Suprapubic skin (tissue), 4 donors: ENCODE data around the gene HYAL3. TPM values are rescaled to one million over a fixed set of nuclear protein-coding genes. Genes with fewer than 3 reads are reported as not detected.

Experiments used
- DNase-seq, 2 donors: peaks; one replicate each; pipeline ENCODE4 v3.0.0-alpha.2; 2019; ENCODE audit warnings: low spot score in 2 of 2
- H3K27ac ChIP-seq: fragments of 200-600 bp; sonication (generic); one replicate; pipeline ENCODE4 v1.5.1; 2019
- H3K27me3 ChIP-seq: fragments of 200-600 bp; sonication (generic); one replicate; pipeline ENCODE4 v1.5.1; 2019
- H3K36me3 ChIP-seq: fragments of 200-600 bp; sonication (generic); one replicate; pipeline ENCODE4 v1.5.1; 2019
- H3K4me1 ChIP-seq: fragments of 200-600 bp; sonication (generic); one replicate; pipeline ENCODE4 v1.5.1; 2019
- H3K4me3 ChIP-seq: fragments of 200-600 bp; sonication (generic); one replicate; pipeline ENCODE4 v1.5.1; 2019; ENCODE audit warnings: mild to moderate bottlenecking
- H3K9me3 ChIP-seq: fragments of 200-600 bp; sonication (generic); one replicate; pipeline ENCODE4 v1.5.1; 2019
- EP300 ChIP-seq: sonication (generic); formaldehyde crosslinking; IDR thresholded peaks from one replicate; pipeline ENCODE4 v1.6.1; 2017; ENCODE audit warnings: antibody characterized with exemption
- POLR2A ChIP-seq, 2 donors: fragments of 450-650 bp; IDR thresholded peaks; one replicate each; pipeline ENCODE4 v1.6.1; 2017; ENCODE audit warnings: antibody characterized with exemption in 2 of 2, mild to moderate bottlenecking in 2 of 2, moderate library complexity in 2 of 2
- POLR2AphosphoS5 ChIP-seq, 3 donors: sonication (generic); formaldehyde crosslinking; IDR thresholded peaks; one replicate each; pipeline ENCODE4 v1.6.1; 2017; ENCODE audit warnings: antibody characterized with exemption in 3 of 3
- WGBS: methylation state at CpG from one replicate; pipeline ENCODE4 v1.1.5; 2018; 5-methylcytosine and 5-hydroxymethylcytosine counted together
- total RNA-seq, 4 donors: library from RNA; depleted of rRNA; stranded (reverse); fragments of >200 nt; gene quantifications; one replicate each; pipeline ENCODE4 v1.1.0, GENCODE V29; 2016
- TF ChIP-seq, protein P1 (sequence below), 2 donors: fragments of 200-600 bp in 1 of 2; fragments of 450-650 bp in 1 of 2; sonication (generic) in 1 of 2; IDR thresholded peaks; one replicate each; pipeline ENCODE4 v1.5.1; 2016 to 2019; ENCODE audit warnings: antibody characterized with exemption in 2 of 2, mild to moderate bottlenecking in 1 of 2, moderate library complexity in 1 of 2

Gene HYAL3
- total RNA-seq, 4 donors from 2014 or later = 2.5 to 7.8 (median 6.1) TPM

- TF ChIP-seq POLR2A (IDR thresholded peaks at IDR 0.05) (no peak), POLR2AphosphoS5 (IDR thresholded peaks at IDR 0.05) (no peak), EP300 (no peak)
- TF ChIP-seq, protein P1, sequence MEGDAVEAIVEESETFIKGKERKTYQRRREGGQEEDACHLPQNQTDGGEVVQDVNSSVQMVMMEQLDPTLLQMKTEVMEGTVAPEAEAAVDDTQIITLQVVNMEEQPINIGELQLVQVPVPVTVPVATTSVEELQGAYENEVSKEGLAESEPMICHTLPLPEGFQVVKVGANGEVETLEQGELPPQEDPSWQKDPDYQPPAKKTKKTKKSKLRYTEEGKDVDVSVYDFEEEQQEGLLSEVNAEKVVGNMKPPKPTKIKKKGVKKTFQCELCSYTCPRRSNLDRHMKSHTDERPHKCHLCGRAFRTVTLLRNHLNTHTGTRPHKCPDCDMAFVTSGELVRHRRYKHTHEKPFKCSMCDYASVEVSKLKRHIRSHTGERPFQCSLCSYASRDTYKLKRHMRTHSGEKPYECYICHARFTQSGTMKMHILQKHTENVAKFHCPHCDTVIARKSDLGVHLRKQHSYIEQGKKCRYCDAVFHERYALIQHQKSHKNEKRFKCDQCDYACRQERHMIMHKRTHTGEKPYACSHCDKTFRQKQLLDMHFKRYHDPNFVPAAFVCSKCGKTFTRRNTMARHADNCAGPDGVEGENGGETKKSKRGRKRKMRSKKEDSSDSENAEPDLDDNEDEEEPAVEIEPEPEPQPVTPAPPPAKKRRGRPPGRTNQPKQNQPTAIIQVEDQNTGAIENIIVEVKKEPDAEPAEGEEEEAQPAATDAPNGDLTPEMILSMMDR (IDR thresholded peaks at IDR 0.05) = no peak
- no peak for DNase-seq
- Histone ChIP-seq H3K27me3 (no peaks in the 10 kb centered on the region), H3K36me3 (no peaks in the 10 kb centered on the region), H3K4me3 (peak overlapping the region; percentile 73), H3K9me3 (no peaks in the 10 kb centered on the region), H3K4me1 (peaks cover 70% of the 10 kb centered on the region), H3K27ac (peak overlapping the region; percentile 94)
- 12% methylated on average over 9 of the region's 9 CpGs for WGBS
These were observed 40.9 kb upstream of the HYAL3 start for GRCh38 chr3:50340147-50340447.

DNA sequence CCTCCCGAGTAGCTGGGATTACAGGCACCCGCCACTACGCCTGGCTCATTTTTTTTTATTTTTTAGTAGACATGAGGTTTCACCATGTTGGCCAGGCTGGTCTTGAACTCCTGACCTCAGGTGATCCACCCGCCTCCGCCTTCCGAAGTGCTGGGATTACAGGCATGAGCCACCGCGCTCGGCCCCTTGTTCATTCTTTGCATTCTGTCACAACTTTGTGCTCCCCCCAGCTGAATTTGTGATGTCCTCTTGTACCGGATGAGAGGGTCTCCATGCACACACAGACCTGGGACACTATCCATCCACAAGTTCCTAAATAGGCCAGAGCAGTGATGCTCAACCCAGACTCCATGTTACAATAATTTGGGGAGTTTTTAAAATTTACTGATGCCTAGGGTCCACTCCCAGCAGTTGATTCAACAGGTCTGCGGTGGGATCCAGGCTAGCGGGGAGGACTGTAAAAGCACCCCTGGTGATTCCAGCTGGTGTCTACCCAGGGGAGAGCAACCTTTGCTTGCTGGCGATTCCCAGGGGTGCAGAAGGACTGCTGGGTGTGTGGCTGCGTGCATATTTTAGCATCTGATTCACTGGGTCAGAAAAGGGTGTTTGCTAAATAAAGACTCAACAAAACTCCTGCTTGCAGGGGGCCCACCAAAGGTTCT, 40.4 kb upstream of the HYAL3 start:
- WGBS = 75% methylated on average over 14 of the region's 14 CpGs
- no peaks in the 10 kb centered on the region for H3K9me3 ChIP-seq
- DNase-seq = no peak
- no peaks in the 10 kb centered on the region for H3K36me3 ChIP-seq
- H3K4me1 ChIP-seq = peaks cover 71% of the 10 kb centered on the region
- peak overlapping the region; percentile 73 for H3K4me3 ChIP-seq
- no peaks in the 10 kb centered on the region for H3K27me3 ChIP-seq
- TF ChIP-seq, protein P1 (IDR thresholded peaks at IDR 0.05) = no peak
- H3K27ac ChIP-seq = peak overlapping the region; percentile 94

DNA sequence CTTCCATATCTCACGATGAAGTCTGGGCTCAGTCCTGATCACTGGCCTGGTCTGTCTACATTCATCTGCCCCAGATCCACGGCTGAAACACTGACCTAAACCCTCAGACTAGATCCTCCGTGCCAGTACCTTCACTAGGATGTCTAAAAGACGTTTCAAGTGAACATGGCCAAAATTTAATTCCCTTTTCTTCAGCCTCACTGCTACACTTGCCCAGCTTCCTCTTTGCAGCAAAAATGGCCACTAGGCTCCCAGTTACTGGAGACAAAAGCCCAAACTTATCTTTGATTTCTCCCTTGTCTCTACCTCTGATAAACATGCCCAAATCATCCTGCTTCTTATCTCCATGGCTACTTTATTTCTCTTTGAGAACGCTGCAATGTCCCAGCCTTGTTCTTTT, 39.8 kb upstream of the HYAL3 start:
- no peak for TF ChIP-seq EP300
- TF ChIP-seq, protein P1 (IDR thresholded peaks at IDR 0.05) = no peak
- TF ChIP-seq POLR2A (IDR thresholded peaks at IDR 0.05) = no peak
- no peak for TF ChIP-seq POLR2AphosphoS5 (IDR thresholded peaks at IDR 0.05)
- H3K4me1 ChIP-seq = peaks cover 78% of the 10 kb centered on the region
- no peaks in the 10 kb centered on the region for H3K9me3 ChIP-seq
- peak overlapping the region; percentile 73 for H3K4me3 ChIP-seq
- 70% methylated on average over 5 of the region's 5 CpGs for WGBS
- peak overlapping the region; percentile 94 for H3K27ac ChIP-seq
- no peaks in the 10 kb centered on the region for H3K27me3 ChIP-seq
- DNase-seq = no peak
- H3K36me3 ChIP-seq = no peaks in the 10 kb centered on the region

DNA sequence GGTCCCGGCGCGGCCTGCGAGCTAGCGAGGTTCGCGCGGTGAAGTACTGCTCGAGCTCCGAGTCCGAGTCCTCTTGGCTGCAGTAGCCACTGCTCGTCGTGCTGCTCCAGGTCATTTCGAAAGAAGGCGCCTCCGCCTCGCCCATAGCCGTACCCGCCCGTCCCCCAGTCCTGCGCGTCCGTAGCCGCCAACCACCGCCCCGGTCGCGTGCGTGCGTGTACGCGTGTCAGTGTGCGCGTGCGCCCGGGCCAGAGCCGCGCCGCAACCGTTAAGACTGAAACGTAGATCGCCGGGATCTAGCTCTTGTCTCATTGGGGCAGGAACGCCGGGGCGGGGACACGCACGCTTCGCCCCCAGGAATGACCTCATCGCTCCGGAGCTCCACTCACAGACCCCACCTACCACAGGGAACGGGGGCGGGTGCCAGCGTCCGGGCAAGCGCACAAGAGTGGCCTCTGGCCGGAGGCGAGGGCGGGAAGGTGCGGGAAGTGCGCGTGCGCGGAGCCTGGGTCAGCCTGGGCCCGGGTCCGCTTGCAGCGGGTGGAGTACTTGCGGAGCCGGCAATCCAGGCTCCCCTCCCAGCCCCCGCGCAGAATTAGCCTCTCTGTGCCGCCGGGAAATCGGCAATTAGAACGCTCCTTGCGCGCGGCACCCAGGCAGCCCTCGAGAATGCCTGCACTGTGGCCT, 38.1 kb upstream of the HYAL3 start:
- Histone ChIP-seq H3K4me1 (peaks cover 90% of the 10 kb centered on the region), H3K4me3 (peak overlapping the region; percentile 73), H3K36me3 (peaks cover 2% of the 10 kb centered on the region), H3K27ac (peak overlapping the region; percentile 94), H3K9me3 (no peaks in the 10 kb centered on the region), H3K27me3 (no peaks in the 10 kb centered on the region)
- WGBS = no CpG with 5 or more reads among the region's 79 CpGs
- peak; percentile 100 for DNase-seq
- peak; percentile 45 to 90 (median 49) for TF ChIP-seq POLR2AphosphoS5 (IDR thresholded peaks at IDR 0.05)
- TF ChIP-seq POLR2A (IDR thresholded peaks at IDR 0.05) = peak in 1 of 2 donors; percentile 49
- no peak for TF ChIP-seq EP300
- TF ChIP-seq, protein P1 (IDR thresholded peaks at IDR 0.05) = no peak

DNA sequence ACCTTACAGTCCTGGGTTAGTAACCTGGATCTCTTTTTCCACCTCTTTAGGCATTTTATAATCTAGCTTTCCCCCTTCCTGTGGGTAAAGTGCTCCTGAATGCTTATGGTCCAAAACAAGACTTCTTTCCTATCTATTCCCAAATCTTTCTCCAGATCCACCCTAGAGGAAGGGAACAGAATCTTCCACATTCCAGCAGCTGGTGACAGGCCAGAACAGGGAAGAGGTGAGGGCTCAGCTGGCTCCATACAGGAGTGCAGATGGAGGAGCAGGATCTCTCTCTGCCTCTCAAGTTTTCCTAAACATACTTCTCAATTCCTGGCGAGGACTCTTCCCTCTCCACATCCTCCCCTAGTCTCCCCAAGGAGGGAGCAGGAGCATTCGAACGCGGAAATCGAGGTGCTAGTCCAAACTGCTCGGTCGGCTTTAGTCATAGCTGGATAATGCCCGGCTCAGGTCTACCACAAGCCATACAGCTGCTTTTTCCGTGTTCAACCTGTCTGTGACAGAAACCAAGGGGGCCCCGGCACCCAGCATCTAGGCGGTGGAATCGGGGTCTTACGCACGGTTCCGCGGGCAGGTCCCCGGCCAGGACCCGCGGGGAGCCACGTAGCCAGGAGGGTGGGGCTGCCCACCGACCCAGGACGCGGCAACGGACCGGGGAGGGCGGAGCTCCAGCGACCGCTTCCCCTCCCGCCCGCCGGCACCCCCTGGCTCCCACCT, 37.4 kb upstream of the HYAL3 start:
- TF ChIP-seq POLR2A (IDR thresholded peaks at IDR 0.05) (no peak), POLR2AphosphoS5 (IDR thresholded peaks at IDR 0.05) (no peak), EP300 (no peak)
- TF ChIP-seq, protein P1 (IDR thresholded peaks at IDR 0.05) = no peak

More for the DNA sequence above, 37.4 kb upstream of the HYAL3 start:
- Histone ChIP-seq H3K27ac (peak overlapping the region; percentile 94), H3K27me3 (no peaks in the 10 kb centered on the region), H3K9me3 (no peaks in the 10 kb centered on the region), H3K36me3 (peaks cover 9% of the 10 kb centered on the region), H3K4me3 (peak overlapping the region; percentile 73), H3K4me1 (peaks cover 87% of the 10 kb centered on the region)
- no peak for DNase-seq
- WGBS = 0% methylated on average over 11 of the region's 31 CpGs
